VCaP (cell line): Measurements from ENCODE around the gene COA8.

Experiments
- H3K27ac ChIP-seq: fragments of 450-650 bp; 2 replicates; pipeline ENCODE4 v1.5.1; 2017
- CTCF ChIP-seq: fragments of 450-650 bp; conservative IDR thresholded peaks from 2 replicates; pipeline ENCODE4 v1.5.1; 2017; ENCODE audit warnings: mild to moderate bottlenecking, moderate library complexity

Gene COA8

GRCh38 chr14:103519043-103519836 lies 43.5 kb upstream of the COA8 start:
- peak overlapping the region; percentile 98 for H3K27ac ChIP-seq
- no peak for TF ChIP-seq CTCF

- no peak for TF ChIP-seq CTCF
- peak overlapping the region; percentile 98 for H3K27ac ChIP-seq
Measured at GRCh38 chr14:103519837-103520212, 42.9 kb upstream of the COA8 start.

- TF ChIP-seq CTCF = no peak
- peak overlapping the region; percentile 98 for H3K27ac ChIP-seq
Measured at GRCh38 chr14:103520269-103520656, 42.5 kb upstream of the COA8 start.

- H3K27ac ChIP-seq = peak overlapping the region; percentile 98
Measured at GRCh38 chr14:103520657-103521437, 41.9 kb upstream of the COA8 start.

GRCh38 chr14:103521438-103521950 lies 41.3 kb upstream of the COA8 start:
- peak overlapping the region; percentile 98 for H3K27ac ChIP-seq
- TF ChIP-seq CTCF = peak; percentile 34; the same call in 1 of the 2 replicates

More at GRCh38 chr14:103520657-103521437, 41.9 kb upstream of the COA8 start:
- TF ChIP-seq CTCF = peak; percentile 79

GRCh38 chr14:103521951-103522563 lies 40.7 kb upstream of the COA8 start:
- peak overlapping the region; percentile 98 for H3K27ac ChIP-seq
- no peak for TF ChIP-seq CTCF
